Activated CD8-positive, alpha-beta T cell treated with anti-CD3 and anti-CD28 coated beads for 36 hours (primary cell): ENCODE measurements around the gene GNG7. TPM values are rescaled to one million over a fixed set of nuclear protein-coding genes. Genes with fewer than 3 reads are reported as not detected.

Experiments
- ATAC-seq: fragments of 200-7000 bp; cut with Tn5 transposase; one replicate; pipeline ENCODE4 v1.10.0; 2021; ENCODE audit warnings: mild to moderate bottlenecking, moderate library complexity
- CTCF ChIA-PET: fragments of 350-600 bp; sonication (Branson Sonifier 250); formaldehyde crosslinking; loops from one replicate; lab custom pipeline; 2021; ENCODE audit warnings: antibody characterized with exemption; lab: Charles Lee
- POLR2A ChIA-PET: fragments of 350-600 bp; sonication (Branson Sonifier 250); formaldehyde crosslinking; loops from one replicate; lab custom pipeline; 2021; ENCODE audit warnings: antibody characterized with exemption; lab: Charles Lee
- DNase-seq: peaks from one replicate; pipeline ENCODE4 v3.0.0-alpha.2; 2020
- H3K27ac Mint-ChIP-seq: one replicate; pipeline ENCODE4 v1.8.0; 2021; ENCODE audit warnings: mild to moderate bottlenecking, mixed read lengths
- H3K27me3 Mint-ChIP-seq: one replicate; pipeline ENCODE4 v1.8.0; 2021; ENCODE audit warnings: mixed read lengths
- H3K36me3 Mint-ChIP-seq: one replicate; pipeline ENCODE4 v1.8.0; 2021; ENCODE audit warnings: low read depth, mixed read lengths
- H3K4me1 Mint-ChIP-seq: one replicate; pipeline ENCODE4 v1.8.0; 2021; ENCODE audit warnings: low read depth, mixed read lengths
- H3K4me3 Mint-ChIP-seq: one replicate; pipeline ENCODE4 v1.8.0; 2021; ENCODE audit warnings: mild to moderate bottlenecking, moderate library complexity, mixed read lengths
- H3K9me3 Mint-ChIP-seq: one replicate; pipeline ENCODE4 v1.8.0; 2021; ENCODE audit warnings: mixed read lengths
- intact Hi-C: fragments of 100-400 bp; cut with micrococcal nuclease; formaldehyde crosslinking; loops from one replicate; pipeline ENCODE4 v1.10.0; 2022
- total RNA-seq, 2 experiments: library from RNA; stranded (reverse); gene quantifications; one replicate each; pipeline ENCODE4 v1.2.3, GENCODE V29; 2021
- TF ChIP-seq, protein P1 (sequence below): fragments of 200-600 bp; IDR thresholded peaks from one replicate; pipeline ENCODE4 v1.8.0; 2022; ENCODE audit warnings: antibody characterized with exemption, mild to moderate bottlenecking

GNG7 gene
- total RNA-seq, 2 experiments from 2014 or later = 0.27 to 0.32 TPM

DNA sequence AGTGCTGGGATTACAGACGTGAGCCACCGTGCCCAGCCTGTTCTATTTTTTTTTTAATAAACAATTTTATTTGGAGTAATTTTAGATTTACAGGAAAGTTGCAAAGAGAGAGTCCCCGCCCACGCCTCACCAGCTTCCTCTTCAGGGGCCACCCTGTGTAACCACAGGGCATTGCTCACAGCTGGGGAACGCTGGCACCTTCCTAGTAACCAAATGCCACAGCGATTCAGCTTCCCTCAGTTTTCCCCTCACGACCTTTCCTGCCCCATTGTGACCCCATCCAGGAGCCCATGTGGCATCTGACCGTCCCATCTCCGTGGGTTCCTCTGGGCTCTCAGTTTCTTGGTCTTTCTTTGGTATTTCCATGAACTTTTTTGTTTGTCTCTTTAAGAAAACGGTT is 83.9 kb downstream of the GNG7 start:
- Mint-ChIP-seq H3K4me1 (peaks cover 65% of the 10 kb centered on the region), H3K27me3 (no peaks in the 10 kb centered on the region), H3K36me3 (peaks cover 1% of the 10 kb centered on the region), H3K27ac (peak overlapping the region; percentile 86), H3K9me3 (peaks cover 3% of the 10 kb centered on the region), H3K4me3 (peak overlapping the region; percentile 42)
- CTCF ChIA-PET = interaction anchor here (0.9 to 11.8 kb wide), 12 partner anchors 9 to 227 kb away, joined by 3 to 96 read pairs (median 4); partner anchors contain the start of gene GADD45B
- intact Hi-C loops = no loop called here
- POLR2A ChIA-PET = interaction anchor here (1.3 to 10.8 kb wide), 7 partner anchors 9 to 146 kb away, joined by 3 to 168 read pairs (median 7); partner anchors contain the start of gene GADD45B
- DNase-seq (peak; percentile 95), ATAC-seq (no peak)
- TF ChIP-seq, protein P1, sequence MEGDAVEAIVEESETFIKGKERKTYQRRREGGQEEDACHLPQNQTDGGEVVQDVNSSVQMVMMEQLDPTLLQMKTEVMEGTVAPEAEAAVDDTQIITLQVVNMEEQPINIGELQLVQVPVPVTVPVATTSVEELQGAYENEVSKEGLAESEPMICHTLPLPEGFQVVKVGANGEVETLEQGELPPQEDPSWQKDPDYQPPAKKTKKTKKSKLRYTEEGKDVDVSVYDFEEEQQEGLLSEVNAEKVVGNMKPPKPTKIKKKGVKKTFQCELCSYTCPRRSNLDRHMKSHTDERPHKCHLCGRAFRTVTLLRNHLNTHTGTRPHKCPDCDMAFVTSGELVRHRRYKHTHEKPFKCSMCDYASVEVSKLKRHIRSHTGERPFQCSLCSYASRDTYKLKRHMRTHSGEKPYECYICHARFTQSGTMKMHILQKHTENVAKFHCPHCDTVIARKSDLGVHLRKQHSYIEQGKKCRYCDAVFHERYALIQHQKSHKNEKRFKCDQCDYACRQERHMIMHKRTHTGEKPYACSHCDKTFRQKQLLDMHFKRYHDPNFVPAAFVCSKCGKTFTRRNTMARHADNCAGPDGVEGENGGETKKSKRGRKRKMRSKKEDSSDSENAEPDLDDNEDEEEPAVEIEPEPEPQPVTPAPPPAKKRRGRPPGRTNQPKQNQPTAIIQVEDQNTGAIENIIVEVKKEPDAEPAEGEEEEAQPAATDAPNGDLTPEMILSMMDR = no peak

DNA sequence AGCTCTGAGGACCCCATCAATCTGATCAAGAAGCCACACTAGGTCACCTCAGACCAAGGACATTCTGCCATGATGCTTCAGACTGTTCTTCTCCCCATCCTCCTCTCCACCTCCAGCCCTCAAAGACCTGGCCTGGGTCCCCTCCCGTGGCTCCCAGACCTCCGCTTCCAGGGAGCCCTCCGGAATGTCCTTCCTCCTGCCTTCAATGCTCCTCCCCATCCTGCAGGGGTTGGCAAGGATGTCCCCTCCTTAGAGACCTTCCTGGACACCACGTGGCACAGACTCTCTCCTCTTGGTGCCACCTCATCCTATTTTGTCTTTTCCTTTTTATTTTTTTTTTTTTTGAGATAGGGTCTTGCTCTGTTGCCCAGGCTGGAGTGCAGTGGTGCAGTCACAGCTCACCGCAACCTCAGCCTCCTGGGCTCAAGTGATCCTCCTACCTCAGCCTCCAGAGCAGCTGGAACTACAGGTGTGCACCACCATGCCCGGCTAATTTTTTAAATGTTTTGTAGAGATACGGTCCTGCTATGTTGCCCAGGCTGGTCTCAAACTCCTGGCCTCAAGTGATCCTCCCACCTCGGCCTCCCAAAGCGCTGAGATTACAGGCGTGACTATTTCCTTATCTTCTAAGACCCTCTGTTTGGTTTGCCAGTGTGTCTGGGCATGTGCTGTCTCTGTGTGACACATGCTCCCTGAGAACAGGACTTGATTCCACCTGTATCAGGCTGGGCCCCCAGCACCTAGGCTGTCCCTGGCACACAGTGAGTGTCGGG is 84.9 kb downstream of the GNG7 start:
- ATAC-seq (no peak), DNase-seq (no peak)
- peaks cover 1% of the 10 kb centered on the region for H3K36me3 Mint-ChIP-seq
- H3K4me3 Mint-ChIP-seq = peak overlapping the region; percentile 42
- H3K27me3 Mint-ChIP-seq = no peaks in the 10 kb centered on the region
- TF ChIP-seq, protein P1 = no peak
- peaks cover 68% of the 10 kb centered on the region for H3K4me1 Mint-ChIP-seq
- H3K27ac Mint-ChIP-seq = peak overlapping the region; percentile 86
- POLR2A ChIA-PET = interaction anchor here (1.3 to 10.8 kb wide), 6 partner anchors 9 to 140 kb away, joined by 4 to 168 read pairs (median 8); partner anchors contain the start of gene GADD45B
- intact Hi-C loops = no loop called here
- H3K9me3 Mint-ChIP-seq = peaks cover 3% of the 10 kb centered on the region
- CTCF ChIA-PET = interaction anchor here (0.6 to 11.8 kb wide), 11 partner anchors 11 to 225 kb away, joined by 3 to 96 read pairs (median 4); partner anchors contain the start of gene GADD45B

DNA sequence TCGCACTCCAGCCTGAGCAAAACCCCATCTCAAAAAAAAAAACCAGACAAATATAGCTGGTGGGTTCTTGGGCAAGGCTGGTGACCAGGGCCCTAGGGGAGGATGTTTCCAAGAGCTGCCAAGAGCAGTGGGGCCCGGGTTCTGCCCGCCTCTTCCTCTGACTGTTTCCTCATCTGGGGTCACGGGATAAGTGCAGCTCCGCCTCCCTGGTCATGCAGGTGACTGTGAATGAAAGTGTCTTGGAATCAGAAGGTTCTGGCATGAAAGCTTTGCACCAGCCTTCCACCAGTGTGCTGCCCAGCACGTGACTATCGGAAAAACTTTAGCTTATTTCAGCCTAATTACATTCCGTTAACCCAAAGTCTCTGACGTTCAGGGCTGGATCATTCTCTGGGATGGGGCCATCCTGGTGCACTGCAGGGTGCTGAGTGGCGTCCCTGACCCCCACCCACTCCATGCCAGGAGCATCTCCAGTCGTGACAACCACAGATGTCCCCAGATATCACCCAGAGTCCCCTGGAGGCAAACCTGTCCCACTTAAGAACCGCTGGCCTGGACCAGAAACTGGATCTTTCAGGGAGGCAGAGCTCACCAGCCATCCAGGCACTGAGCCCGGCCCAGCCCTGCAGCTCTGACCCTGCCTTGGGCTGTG is 85.6 kb downstream of the GNG7 start:
- Mint-ChIP-seq H3K27me3 (no peaks in the 10 kb centered on the region), H3K4me1 (peaks cover 67% of the 10 kb centered on the region), H3K27ac (peak overlapping the region; percentile 38), H3K36me3 (peaks cover 1% of the 10 kb centered on the region), H3K4me3 (no peak overlapping the region), H3K9me3 (peaks cover 3% of the 10 kb centered on the region)
- POLR2A ChIA-PET = interaction anchor here (1.3 to 10.8 kb wide), 5 partner anchors 8 to 139 kb away, joined by 3 to 168 read pairs (median 6); partner anchors contain the start of gene GADD45B
- intact Hi-C loops = no loop called here
- ATAC-seq (no peak), DNase-seq (peak; percentile 71)
- CTCF ChIA-PET = interaction anchor here (0.8 to 11.8 kb wide), 9 partner anchors 11 to 652 kb away, joined by 3 to 96 read pairs (median 4); no protein-coding TSS in a partner anchor
- TF ChIP-seq, protein P1 = no peak

DNA sequence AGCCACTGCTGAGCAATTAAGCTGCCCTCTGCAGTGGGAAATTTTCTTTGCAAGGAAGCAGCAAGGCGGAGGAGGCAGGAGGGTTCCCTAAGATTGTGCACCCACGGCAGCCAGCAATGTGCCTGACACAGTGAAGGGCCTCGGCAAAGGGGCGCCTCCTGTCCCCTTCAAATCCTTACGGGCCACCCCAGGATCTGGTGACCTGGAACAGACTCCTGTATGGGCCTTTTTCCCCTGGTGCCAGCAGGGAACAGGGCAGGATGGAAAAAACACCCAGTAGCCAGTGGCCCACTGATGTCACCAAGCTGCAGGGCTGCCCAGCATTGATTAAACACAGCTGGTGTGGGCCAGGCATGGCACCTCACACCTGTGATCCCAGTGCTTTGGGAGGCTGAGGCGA is 86.7 kb downstream of the GNG7 start:
- no peak for DNase-seq

More for the DNA sequence above, 86.7 kb downstream of the GNG7 start:
- ChIA-PET POLR2A (interaction anchor here (0.6 to 10.8 kb wide), 4 partner anchors 8 to 138 kb away, joined by 3 to 168 read pairs (median 4); partner anchors contain the start of gene GADD45B), CTCF (interaction anchor here (0.8 to 11.8 kb wide), 4 partner anchors 21 to 147 kb away, joined by 3 to 96 read pairs (median 4); partner anchors contain the start of gene GADD45B)
- ATAC-seq = no peak
- H3K4me3 Mint-ChIP-seq = no peak overlapping the region
- peaks cover 3% of the 10 kb centered on the region for H3K9me3 Mint-ChIP-seq
- TF ChIP-seq, protein P1 = no peak
- H3K36me3 Mint-ChIP-seq = no peaks in the 10 kb centered on the region
- no peak overlapping the region for H3K27ac Mint-ChIP-seq
- peaks cover 63% of the 10 kb centered on the region for H3K4me1 Mint-ChIP-seq
- no peaks in the 10 kb centered on the region for H3K27me3 Mint-ChIP-seq
- intact Hi-C loops = no loop called here
